A172 (cell line): ENCODE data around the gene ITGAV. TPM values are rescaled to one million over a fixed set of nuclear protein-coding genes. Genes with fewer than 3 reads are reported as not detected.

Experiments used
- DNase-seq: peaks from one replicate; pipeline ENCODE4 v3.0.0-alpha.2; 2015; ENCODE audit warnings: low spot score
- total RNA-seq: library from RNA; depleted of rRNA; stranded (reverse); fragments of >200 nt; shearing (Covaris generic); gene quantifications from 2 replicates; pipeline ENCODE4 v1.2.3, GENCODE V29; 2014; rRNA removed

The ITGAV gene
- total RNA-seq, 1 experiment from 2014 or later, result 110 TPM

GRCh38 chr2:186717320-186718007, 127.6 kb downstream of the ITGAV start:
- no peak for DNase-seq

- no peak for DNase-seq
These were observed 128.3 kb downstream of the ITGAV start for GRCh38 chr2:186718122-186718521.

DNA sequence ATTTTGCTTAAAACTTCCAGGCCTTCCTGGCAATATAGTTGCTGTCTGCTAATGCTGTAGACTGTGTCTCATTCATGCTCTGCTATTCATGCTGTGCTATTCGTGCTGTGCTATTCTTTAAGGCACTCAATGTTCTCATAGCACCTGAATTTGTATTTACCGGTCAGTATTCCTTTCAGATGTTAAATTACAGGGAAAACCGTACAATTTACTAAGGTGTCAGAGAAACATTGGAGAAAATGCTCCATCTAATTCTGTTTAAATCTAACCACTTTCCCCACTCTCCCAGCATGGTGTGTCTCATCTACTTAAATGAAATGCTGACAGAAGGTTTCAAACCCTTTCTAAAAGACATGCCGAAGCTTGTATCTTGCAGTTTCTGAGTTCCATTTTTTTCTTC, 129.0 kb downstream of the ITGAV start:
- DNase-seq, result no peak

DNA sequence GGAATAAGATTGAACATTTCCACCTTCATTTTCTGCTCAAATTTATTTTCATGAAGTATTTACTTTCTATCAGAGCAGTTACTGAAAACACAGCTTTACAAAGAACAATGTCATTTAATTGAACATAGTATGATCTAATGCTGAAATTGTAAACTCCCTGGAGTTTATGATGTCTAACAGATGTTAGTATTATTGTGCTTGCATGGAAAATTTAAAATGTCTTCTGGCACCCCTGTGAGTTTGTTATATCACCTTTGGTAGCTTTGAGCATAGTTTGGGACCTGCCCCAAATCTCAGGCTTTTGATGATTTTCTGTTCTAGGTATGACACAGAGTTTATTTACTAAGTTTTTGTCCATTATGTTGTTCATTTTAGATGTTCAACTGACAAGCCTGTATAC, 132.1 kb downstream of the ITGAV start:
- no peak for DNase-seq

DNA sequence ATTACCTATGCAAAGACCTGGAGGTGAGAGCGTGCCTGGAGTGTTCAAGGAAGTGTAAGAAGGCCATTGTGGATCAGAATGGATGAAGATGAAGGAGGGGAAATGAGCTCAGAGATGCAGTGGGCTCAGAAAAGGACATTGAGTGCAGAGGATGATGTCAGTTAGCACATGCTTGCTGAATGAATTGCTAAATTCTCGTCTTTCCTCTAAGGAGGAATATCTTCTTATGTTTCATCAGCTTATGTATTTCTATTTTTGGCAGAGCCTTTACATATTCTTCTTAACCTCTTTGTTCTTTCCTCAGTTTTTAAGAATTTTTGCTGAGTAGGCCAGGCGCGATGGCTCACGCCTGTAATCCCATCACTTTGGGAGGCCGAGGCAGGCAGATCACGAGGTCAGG, 134.9 kb downstream of the ITGAV start:
- DNase-seq, result no peak

- DNase-seq, result no peak
These were observed 135.9 kb downstream of the ITGAV start for GRCh38 chr2:186725783-186726182.

DNA sequence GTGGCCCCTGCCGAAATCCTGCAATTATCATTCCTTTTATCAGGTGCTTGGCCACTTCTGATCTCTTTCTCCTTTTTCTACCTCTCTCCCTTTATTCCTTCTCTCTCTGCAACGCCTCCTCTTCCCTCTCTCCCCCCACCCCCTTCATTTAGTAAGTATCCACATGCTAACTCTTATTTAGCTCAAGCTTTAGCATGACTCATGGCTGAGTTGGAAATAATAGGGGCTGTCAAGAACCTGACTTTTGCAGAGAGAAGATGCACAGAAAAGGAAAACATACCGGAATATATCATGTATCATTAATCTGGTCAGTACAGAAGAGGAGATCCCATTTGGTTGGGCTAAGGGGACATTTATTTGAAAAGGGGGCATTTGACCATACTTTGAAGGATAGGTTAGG, 137.1 kb downstream of the ITGAV start:
- DNase-seq, result peak; percentile 32

DNA sequence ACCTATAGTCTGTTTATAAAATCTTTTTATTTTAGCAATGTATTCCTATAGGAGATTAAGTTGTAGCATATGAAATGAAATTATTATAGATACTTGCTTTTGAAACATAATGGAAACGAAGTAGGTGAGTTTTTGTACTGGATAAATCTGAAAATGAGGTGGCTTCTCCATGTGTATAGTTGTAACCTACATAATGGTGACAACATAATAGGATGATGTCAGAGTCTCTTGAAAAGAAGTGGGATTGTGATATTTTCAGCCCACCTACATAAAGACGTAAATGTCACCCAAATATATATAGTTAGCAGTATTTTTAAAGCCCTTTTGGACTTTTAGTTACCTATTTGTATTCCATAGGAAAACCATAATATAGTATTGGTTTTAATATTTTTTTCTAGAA, 138.8 kb downstream of the ITGAV start:
- DNase-seq, result no peak

Other genes starting within 250 kb of the ITGAV start
- 114 and 120 TPM in 2 replicates for gene ZC3H15, start 103.8 kb upstream of the ITGAV start, total RNA-seq
- 17.0 and 18.9 TPM in 2 replicates for gene FAM171B, start 104.0 kb downstream of the ITGAV start, total RNA-seq